CD14-positive monocyte (primary cell): ENCODE measurements around the gene RASGEF1B. TPM values are rescaled to one million over a fixed set of nuclear protein-coding genes. Genes with fewer than 3 reads are reported as not detected.

ENCODE experiments used
- DNase-seq, 3 donors: peaks; one replicate each; pipeline ENCODE4 v3.0.0-alpha.2; 2011 to 2022
- H2AFZ ChIP-seq: 2 replicates; pipeline ENCODE4 v1.6.0; 2012; ENCODE audit warnings: mild to moderate bottlenecking, low read depth, low read length, inconsistent platforms; ENCODE audit not compliant: insufficient read depth, poor library complexity, severe bottlenecking
- H3K27ac ChIP-seq, 2 donors: 1 replicate in 1 of 2; 2 replicates in 1 of 2; pipeline ENCODE4 v1.5.1; 2012 to 2013; ENCODE audit warnings: low read length in 2 of 2, control low read depth in 1 of 2, inconsistent platforms in 1 of 2, low read depth in 1 of 2, mild to moderate bottlenecking in 1 of 2
- H3K27me3 ChIP-seq, 2 donors: one replicate each; pipeline versions ENCODE4 v1.6.0 to v1.6.1; 2011 to 2013; ENCODE audit warnings: low read length in 2 of 2; ENCODE audit not compliant: control insufficient read depth in 2 of 2, insufficient read depth in 2 of 2
- H3K36me3 ChIP-seq, 2 donors: replicated peaks in 1 of 2; 1 replicate in 1 of 2; 2 replicates in 1 of 2; pipeline versions ENCODE4 v1.5.1 to v1.6.1; 2012 to 2013; ENCODE audit warnings: low read length in 2 of 2, control low read depth in 1 of 2, inconsistent platforms in 1 of 2, mild to moderate bottlenecking in 1 of 2; ENCODE audit not compliant: insufficient read depth in 2 of 2, control insufficient read depth in 1 of 2
- H3K4me1 ChIP-seq, 2 donors: 1 replicate in 1 of 2; 2 replicates in 1 of 2; pipeline versions ENCODE4 v1.5.1 to v1.6.1; 2012 to 2013; ENCODE audit warnings: low read length in 2 of 2, control low read depth in 1 of 2, inconsistent platforms in 1 of 2, mild to moderate bottlenecking in 1 of 2, moderate library complexity in 1 of 2; ENCODE audit not compliant: insufficient read depth in 2 of 2, control insufficient read depth in 1 of 2
- H3K4me2 ChIP-seq: replicated peaks from 2 replicates; pipeline ENCODE3; 2012; ENCODE audit warnings: low read length, moderate library complexity, mild to moderate bottlenecking; ENCODE audit not compliant: poor library complexity, severe bottlenecking; ENCODE audit errors: extremely low read depth
- H3K4me3 ChIP-seq, 3 experiments: fragments of 200-600 bp in 1 of 3; sonication (generic) in 1 of 3; replicated peaks in 1 of 3; 1 replicate in 2 of 3; 2 replicates in 1 of 3; pipeline ENCODE4 v1.5.1; 2011 to 2013; ENCODE audit warnings: low read length in 3 of 3, mild to moderate bottlenecking in 3 of 3, control low read depth in 2 of 3, low read depth in 2 of 3, inconsistent platforms in 1 of 3, moderate library complexity in 1 of 3
- H3K79me2 ChIP-seq: 2 replicates; pipeline ENCODE4 v1.6.0; 2012; ENCODE audit warnings: mild to moderate bottlenecking, control low read depth, inconsistent platforms, low read length, moderate library complexity; ENCODE audit not compliant: insufficient read depth
- H3K9ac ChIP-seq: 2 replicates; pipeline ENCODE4 v1.6.0; 2017; ENCODE audit warnings: low read length, mild to moderate bottlenecking; ENCODE audit not compliant: insufficient read depth, poor library complexity, severe bottlenecking
- H3K9me3 ChIP-seq, 2 donors: replicated peaks in 1 of 2; 1 replicate in 1 of 2; 2 replicates in 1 of 2; pipeline versions ENCODE4 v1.5.1 to v1.6.1; 2012 to 2013; ENCODE audit warnings: low read length in 2 of 2, control low read depth in 1 of 2; ENCODE audit not compliant: control insufficient read depth in 1 of 2, insufficient read depth in 1 of 2
- H4K20me1 ChIP-seq: 2 replicates; pipeline ENCODE4 v1.6.0; 2012; ENCODE audit warnings: mild to moderate bottlenecking, low read length, control low read depth, moderate library complexity; ENCODE audit not compliant: insufficient read depth
- H3K27ac Mint-ChIP-seq, 7 donors: one replicate each; pipeline ENCODE4 v1.8.0; 2020; ENCODE audit warnings: mild to moderate bottlenecking in 7 of 7, mixed read lengths in 7 of 7, moderate library complexity in 6 of 7, inconsistent platforms in 2 of 7
- H3K27me3 Mint-ChIP-seq, 3 donors: one replicate each; pipeline ENCODE4 v1.8.0; 2021 to 2022; ENCODE audit warnings: low read depth in 3 of 3, mild to moderate bottlenecking in 3 of 3, mixed read lengths in 3 of 3, moderate library complexity in 3 of 3, inconsistent platforms in 1 of 3
- H3K36me3 Mint-ChIP-seq, 2 donors: one replicate each; pipeline ENCODE4 v1.8.0; 2020; ENCODE audit warnings: mixed read lengths in 2 of 2, inconsistent platforms in 1 of 2, mild to moderate bottlenecking in 1 of 2
- H3K4me1 Mint-ChIP-seq: one replicate; pipeline ENCODE4 v1.8.0; 2020; ENCODE audit warnings: mild to moderate bottlenecking, mixed read lengths
- H3K4me3 Mint-ChIP-seq, 2 donors: one replicate each; pipeline ENCODE4 v1.8.0; 2020; ENCODE audit warnings: mild to moderate bottlenecking in 2 of 2, mixed read lengths in 2 of 2, moderate library complexity in 1 of 2
- H3K9me3 Mint-ChIP-seq, 7 donors: one replicate each; pipeline ENCODE4 v1.8.0; 2020 to 2022; ENCODE audit warnings: mixed read lengths in 7 of 7, mild to moderate bottlenecking in 6 of 7, moderate library complexity in 6 of 7, inconsistent platforms in 2 of 7
- CTCF ChIP-seq: fragments of 200-600 bp; IDR thresholded peaks from one replicate; pipeline ENCODE4 v1.8.0; 2022; ENCODE audit warnings: antibody characterized with exemption, mild to moderate bottlenecking
- WGBS: methylation state at CpG from one replicate; pipeline ENCODE4 v1.1.5; 2013; ENCODE audit warnings: missing lambda C conversion rate; ENCODE audit not compliant: insufficient coverage; 5-methylcytosine and 5-hydroxymethylcytosine counted together
- intact Hi-C, 2 donors: fragments of 100-400 bp; cut with micrococcal nuclease; formaldehyde crosslinking; loops; one replicate each; pipeline versions ENCODE4 v1.15.0 to v1.15.1; 2023
- polyA plus RNA-seq, 3 donors: library from polyadenylated mRNA; depleted of rRNA in 1 of 3; unstranded in 2 of 3; stranded (reverse) in 1 of 3; fragments of 300-500 nt in 2 of 3; fragments of >200 nt in 1 of 3; fragmentation: Illumina TruSeq in 2 of 3; gene quantifications; 1 replicate in 2 of 3; 2 replicates in 1 of 3; pipeline ENCODE4 v1.2.3, GENCODE V29; 2012 to 2021

Gene RASGEF1B
- polyA plus RNA-seq, 3 donors = 20.3 to 76.9 (median 36.6) TPM

- H3K27me3 Mint-ChIP-seq = peaks cover 0 to 3% (median 0%) of the 10 kb centered on the region in 3 donors
- Histone ChIP-seq H3K27me3 (no peaks in the 10 kb centered on the region), H3K9ac (no peak overlapping the region), H3K9me3 (no peaks in the 10 kb centered on the region), H2AFZ (no peak overlapping the region), H3K36me3 (no peaks in the 10 kb centered on the region), H3K4me2 (no peak overlapping the region), H4K20me1 (no peaks in the 10 kb centered on the region), H3K4me1 (no peaks in the 10 kb centered on the region), H3K27ac (no peak overlapping the region), H3K4me3 (no peak overlapping the region), H3K79me2 (no peaks in the 10 kb centered on the region)
- WGBS = no CpG with 5 or more reads among the region's 2 CpGs
- H3K4me3 Mint-ChIP-seq = no peak overlapping the region
- peak overlapping the region in 1 of 7 donors; percentile 13 for H3K27ac Mint-ChIP-seq
- intact Hi-C loops = no loop called here
- H3K36me3 Mint-ChIP-seq = no peaks in the 10 kb centered on the region
- H3K9me3 Mint-ChIP-seq = peaks cover 0 to 6% (median 1%) of the 10 kb centered on the region in 7 donors
- TF ChIP-seq CTCF = no peak
- DNase-seq = no peak
- no peaks in the 10 kb centered on the region for H3K4me1 Mint-ChIP-seq
These were observed 95.0 kb downstream of the RASGEF1B start for GRCh38 chr4:81376720-81377119.
